Hematopoietic multipotent progenitor cell treated with erythropoietin and hydrocortisone succinate and interleukin-3 and kit ligand, for 8 days (in vitro differentiated cells): ENCODE results near the gene KANSL3.
A peak's percentile ranks its signal among the peaks of the same experiment; 100 is the strongest.
"Not testable (repeated sequence)": the region's sequence is repeated elsewhere in the genome, so short reads cannot be mapped to it uniquely, and the experiment has no call there.

Experiments used
- DNase-seq: peaks from one replicate; pipeline ENCODE4 v3.0.0-alpha.2; 2015

KANSL3 gene

GRCh38 chr2:96654791-96655190, 16.7 kb upstream of the KANSL3 start:
- not testable (repeated sequence) for DNase-seq

- DNase-seq: no peak
Observed at GRCh38 chr2:96651793-96652192, 13.7 kb upstream of the KANSL3 start.

- DNase-seq: no peak
Observed at GRCh38 chr2:96649342-96649741, 11.2 kb upstream of the KANSL3 start.

GRCh38 chr2:96648306-96648930, 10.3 kb upstream of the KANSL3 start:
- DNase-seq: peak; percentile 70

GRCh38 chr2:96647681-96648080, 9.6 kb upstream of the KANSL3 start:
- DNase-seq: no peak

GRCh38 chr2:96642564-96643360, 4.7 kb upstream of the KANSL3 start, which contains the start of gene FER1L5:
Gene FER1L5 (plus strand): TSS chr2:96642764. CDS start chr2:96642837, 73 bp downstream.
- no peak for DNase-seq

- DNase-seq: peak; percentile 84
Observed at GRCh38 chr2:96637385-96638143, 548 bp downstream of the KANSL3 start.

GRCh38 chr2:96636551-96637171, 1.5 kb downstream of the KANSL3 start:
- peak; percentile 19 for DNase-seq

GRCh38 chr2:96633641-96634040, 4.5 kb downstream of the KANSL3 start:
- DNase-seq: no peak

- DNase-seq: no peak
Observed at GRCh38 chr2:96631804-96632435, 6.2 kb downstream of the KANSL3 start.

GRCh38 chr2:96626553-96626942, 11.6 kb downstream of the KANSL3 start:
- DNase-seq: no peak

- no peak for DNase-seq
Observed at GRCh38 chr2:96625571-96626552, 12.2 kb downstream of the KANSL3 start.

- no peak for DNase-seq
Observed at GRCh38 chr2:96623116-96623515, 15.0 kb downstream of the KANSL3 start.

- DNase-seq: no peak
Observed at GRCh38 chr2:96622544-96622943, 15.6 kb downstream of the KANSL3 start.

GRCh38 chr2:96618596-96619283, 19.4 kb downstream of the KANSL3 start:
- DNase-seq: no peak

- DNase-seq: no peak
Observed at GRCh38 chr2:96617012-96617411, 21.1 kb downstream of the KANSL3 start.

- DNase-seq: no peak
Observed at GRCh38 chr2:96616535-96616934, 21.6 kb downstream of the KANSL3 start.

GRCh38 chr2:96616128-96616527, 22.0 kb downstream of the KANSL3 start:
- DNase-seq: no peak

GRCh38 chr2:96608469-96609455, 29.4 kb downstream of the KANSL3 start:
- DNase-seq: no peak
